SK-N-SH treated with all-trans-retinoic acid at 6 μM for 48 hours (cell line): Measurements from ENCODE around the gene KRTAP5-8.

Source experiments
- GLIS3 ChIP-seq: fragments of 250-450 bp; sonication (Bioruptor Pico); IDR thresholded peaks from 2 replicates; pipeline ENCODE4 v1.5.0; 2020; ENCODE audit warnings: mild to moderate bottlenecking, moderate library complexity
- TOX ChIP-seq: fragments of 250-450 bp; sonication (Bioruptor Pico); IDR thresholded peaks from 2 replicates; pipeline ENCODE4 v1.8.0; 2021; ENCODE audit warnings: mild to moderate bottlenecking, moderate library complexity, borderline replicate concordance
- ZNF565 ChIP-seq: fragments of 450-650 bp; formaldehyde crosslinking; conservative IDR thresholded peaks from 2 replicates; pipeline ENCODE4 v1.5.0; 2020; ENCODE audit warnings: low read depth, mild to moderate bottlenecking, moderate library complexity
- ZNF8 ChIP-seq: fragments of 450-650 bp; formaldehyde crosslinking; IDR thresholded peaks from 2 replicates; pipeline ENCODE4 v1.5.0; 2020; ENCODE audit warnings: mild to moderate bottlenecking, moderate library complexity
- TF ChIP-seq, protein P1 (sequence below): fragments of 250-450 bp; sonication (Bioruptor Pico); IDR thresholded peaks from 2 replicates; pipeline ENCODE4 v1.8.0; 2020; ENCODE audit warnings: mild to moderate bottlenecking, moderate library complexity, borderline replicate concordance
- TF ChIP-seq, protein P2 (sequence below): fragments of 250-450 bp; sonication (Bioruptor Pico); IDR thresholded peaks from 2 replicates; pipeline ENCODE4 v1.8.0; 2021; ENCODE audit warnings: low read depth, mild to moderate bottlenecking, moderate library complexity, borderline replicate concordance

DNA sequence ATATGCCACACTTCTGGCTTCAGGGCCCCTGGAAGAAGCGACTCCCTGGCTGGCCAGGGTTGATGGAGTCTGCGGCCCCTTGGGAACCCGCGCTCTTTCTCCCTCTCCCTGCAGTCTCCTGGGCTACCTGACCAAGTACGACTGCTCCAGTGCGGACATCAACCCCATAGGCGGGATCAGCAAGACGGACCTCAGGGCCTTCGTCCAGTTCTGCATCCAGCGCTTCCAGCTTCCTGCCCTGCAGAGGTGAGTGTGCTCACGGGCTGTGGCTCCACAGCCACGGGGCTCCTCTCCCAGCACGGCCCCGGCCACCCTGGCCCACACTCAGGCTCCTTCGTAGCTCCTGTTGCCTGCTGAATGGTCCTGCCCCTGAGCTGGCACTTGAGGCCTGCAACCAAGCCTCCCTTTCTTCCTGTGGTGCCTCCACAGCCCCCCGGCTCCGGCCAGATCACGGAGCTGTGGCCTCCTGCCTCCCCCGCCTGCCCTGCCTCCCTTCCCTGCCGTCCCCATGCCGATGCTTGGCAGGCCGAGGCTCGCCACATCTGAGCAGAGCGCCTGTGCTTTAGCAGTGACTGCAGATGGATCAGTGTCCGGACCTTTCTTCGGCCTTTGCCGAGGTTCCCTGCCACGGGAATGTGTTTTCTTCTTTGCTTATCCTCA, 47.0 kb upstream of the KRTAP5-8 start:
- TF ChIP-seq, protein P1, sequence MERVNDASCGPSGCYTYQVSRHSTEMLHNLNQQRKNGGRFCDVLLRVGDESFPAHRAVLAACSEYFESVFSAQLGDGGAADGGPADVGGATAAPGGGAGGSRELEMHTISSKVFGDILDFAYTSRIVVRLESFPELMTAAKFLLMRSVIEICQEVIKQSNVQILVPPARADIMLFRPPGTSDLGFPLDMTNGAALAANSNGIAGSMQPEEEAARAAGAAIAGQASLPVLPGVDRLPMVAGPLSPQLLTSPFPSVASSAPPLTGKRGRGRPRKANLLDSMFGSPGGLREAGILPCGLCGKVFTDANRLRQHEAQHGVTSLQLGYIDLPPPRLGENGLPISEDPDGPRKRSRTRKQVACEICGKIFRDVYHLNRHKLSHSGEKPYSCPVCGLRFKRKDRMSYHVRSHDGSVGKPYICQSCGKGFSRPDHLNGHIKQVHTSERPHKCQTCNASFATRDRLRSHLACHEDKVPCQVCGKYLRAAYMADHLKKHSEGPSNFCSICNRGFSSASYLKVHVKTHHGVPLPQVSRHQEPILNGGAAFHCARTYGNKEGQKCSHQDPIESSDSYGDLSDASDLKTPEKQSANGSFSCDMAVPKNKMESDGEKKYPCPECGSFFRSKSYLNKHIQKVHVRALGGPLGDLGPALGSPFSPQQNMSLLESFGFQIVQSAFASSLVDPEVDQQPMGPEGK (CRISPR knock-in tag), result no peak
- TF ChIP-seq, protein P2, sequence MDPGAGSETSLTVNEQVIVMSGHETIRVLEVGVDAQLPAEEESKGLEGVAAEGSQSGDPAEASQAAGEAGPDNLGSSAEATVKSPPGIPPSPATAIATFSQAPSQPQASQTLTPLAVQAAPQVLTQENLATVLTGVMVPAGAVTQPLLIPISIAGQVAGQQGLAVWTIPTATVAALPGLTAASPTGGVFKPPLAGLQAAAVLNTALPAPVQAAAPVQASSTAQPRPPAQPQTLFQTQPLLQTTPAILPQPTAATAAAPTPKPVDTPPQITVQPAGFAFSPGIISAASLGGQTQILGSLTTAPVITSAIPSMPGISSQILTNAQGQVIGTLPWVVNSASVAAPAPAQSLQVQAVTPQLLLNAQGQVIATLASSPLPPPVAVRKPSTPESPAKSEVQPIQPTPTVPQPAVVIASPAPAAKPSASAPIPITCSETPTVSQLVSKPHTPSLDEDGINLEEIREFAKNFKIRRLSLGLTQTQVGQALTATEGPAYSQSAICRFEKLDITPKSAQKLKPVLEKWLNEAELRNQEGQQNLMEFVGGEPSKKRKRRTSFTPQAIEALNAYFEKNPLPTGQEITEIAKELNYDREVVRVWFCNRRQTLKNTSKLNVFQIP (CRISPR knock-in tag), result no peak
- TF ChIP-seq ZNF565 (CRISPR knock-in tag) (no peak), TOX (CRISPR knock-in tag) (no peak), ZNF8 (no peak), GLIS3 (CRISPR knock-in tag) (no peak)
